GM19025 (cell line): ENCODE data around the gene PAK1IP1.
"Not testable (repeated sequence)": the region's sequence is repeated elsewhere in the genome, so short reads cannot be mapped to it uniquely, and the experiment has no call there.

Experiments
- ATAC-seq: cut with Tn5 transposase; IDR thresholded peaks from one replicate; pipeline ENCODE4 v1.9.1; 2021; ENCODE audit warnings: mild to moderate bottlenecking, low read depth, moderate library complexity; ENCODE audit not compliant: unreplicated experiment

Gene PAK1IP1

GRCh38 chr6:10690651-10691445, 3.9 kb upstream of the PAK1IP1 start:
- no peak for ATAC-seq

DNA sequence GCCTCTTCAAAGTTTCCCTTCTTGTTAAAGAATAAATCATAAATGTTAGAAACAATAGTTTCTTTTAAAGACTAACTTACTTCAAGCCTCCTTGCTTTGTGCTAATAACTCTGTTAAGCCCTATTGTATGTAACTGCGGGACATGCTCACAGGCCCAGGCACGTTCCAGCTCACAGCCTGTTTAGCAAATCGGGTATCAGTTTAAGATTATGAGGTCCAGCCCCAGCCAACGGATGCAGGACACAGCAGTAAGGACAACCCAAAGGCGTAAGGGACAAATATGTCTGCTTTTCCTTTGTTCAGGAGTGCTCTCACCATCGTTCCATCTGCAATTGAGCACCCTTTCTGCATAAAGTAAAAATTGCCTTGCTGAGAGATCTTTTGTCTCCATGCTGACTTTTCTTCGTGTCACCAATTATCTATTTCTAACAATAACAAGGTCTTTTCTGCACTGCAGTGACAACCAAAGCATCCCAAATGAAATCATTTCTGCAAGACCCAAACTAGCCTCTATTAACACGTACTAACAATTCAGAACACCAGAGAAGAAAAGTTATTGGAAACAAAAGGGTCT, 1.7 kb upstream of the PAK1IP1 start:
- ATAC-seq = no peak

- no peak for ATAC-seq
Observed at GRCh38 chr6:10695086-10695657, 400 bp downstream of the PAK1IP1 start.

DNA sequence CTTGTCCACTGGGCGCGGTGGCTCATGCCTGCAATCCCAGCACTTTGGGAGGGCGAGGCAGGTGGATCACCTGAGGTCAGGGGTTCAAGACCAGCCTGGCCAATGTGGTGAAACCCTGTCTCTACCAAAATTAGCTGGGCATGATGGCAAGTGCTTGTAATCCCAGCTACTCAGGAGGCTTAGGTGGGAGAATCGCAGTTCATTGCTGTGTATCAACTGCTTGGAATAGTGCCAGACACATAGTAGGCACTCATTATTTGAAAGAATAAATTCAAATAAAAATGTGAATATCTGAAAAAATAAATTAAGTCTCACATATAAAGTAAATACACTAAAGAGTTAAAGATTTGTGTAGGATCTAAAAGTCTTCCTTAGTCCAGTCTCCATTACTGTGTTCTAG, 1.9 kb downstream of the PAK1IP1 start:
- no peak for ATAC-seq

- no peak for ATAC-seq
Observed at GRCh38 chr6:10713962-10714361, 19.2 kb downstream of the PAK1IP1 start.

DNA sequence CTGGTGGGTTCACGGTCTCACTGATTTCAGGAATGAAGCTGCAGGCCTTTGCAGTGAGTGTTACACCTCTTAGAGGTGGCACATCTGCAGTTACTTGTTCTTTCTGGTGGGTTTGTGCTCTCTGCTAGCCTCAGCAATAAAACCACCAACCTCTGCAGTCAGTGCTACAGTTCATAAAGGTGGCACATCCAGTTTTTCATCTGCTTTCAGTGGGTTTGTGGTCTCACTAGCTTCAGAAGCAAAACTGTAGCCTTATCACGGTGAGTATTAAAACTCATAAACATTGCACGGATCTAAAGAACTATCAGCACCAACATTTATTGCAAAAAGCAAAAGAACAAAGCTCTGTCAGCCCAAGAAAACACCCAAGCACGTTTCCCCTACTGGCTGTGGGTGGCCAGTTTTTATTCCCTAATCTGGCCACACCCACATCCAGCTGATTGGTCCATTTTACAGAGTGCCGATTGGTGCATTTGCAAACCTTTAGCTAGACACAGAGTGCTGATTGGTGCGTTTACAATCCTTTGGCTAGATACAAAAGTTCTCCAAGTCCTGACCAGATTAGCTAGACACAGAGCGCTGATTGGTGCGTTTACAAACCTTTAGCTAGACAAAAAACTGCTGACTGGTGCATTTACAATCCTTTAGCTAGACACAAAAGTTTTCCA, 24.7 kb downstream of the PAK1IP1 start:
- ATAC-seq = no peak

DNA sequence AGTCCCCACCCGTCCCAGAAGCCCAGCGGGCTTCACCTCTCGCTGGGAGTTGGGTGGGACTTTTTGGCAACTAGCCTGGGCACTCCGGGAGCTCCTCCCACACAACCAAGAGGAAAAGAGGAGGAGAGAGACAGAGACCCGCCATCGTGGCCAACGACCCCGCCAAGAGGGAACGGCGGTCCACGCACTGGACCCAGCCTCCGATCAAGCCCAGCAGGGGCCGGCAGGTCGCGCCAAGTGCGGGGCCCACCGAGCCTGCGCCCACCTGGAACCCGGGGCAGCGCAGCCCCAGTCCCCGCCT, 25.1 kb downstream of the PAK1IP1 start:
- ATAC-seq = no peak

GRCh38 chr6:10720265-10720959, 25.6 kb downstream of the PAK1IP1 start:
- ATAC-seq = no peak

DNA sequence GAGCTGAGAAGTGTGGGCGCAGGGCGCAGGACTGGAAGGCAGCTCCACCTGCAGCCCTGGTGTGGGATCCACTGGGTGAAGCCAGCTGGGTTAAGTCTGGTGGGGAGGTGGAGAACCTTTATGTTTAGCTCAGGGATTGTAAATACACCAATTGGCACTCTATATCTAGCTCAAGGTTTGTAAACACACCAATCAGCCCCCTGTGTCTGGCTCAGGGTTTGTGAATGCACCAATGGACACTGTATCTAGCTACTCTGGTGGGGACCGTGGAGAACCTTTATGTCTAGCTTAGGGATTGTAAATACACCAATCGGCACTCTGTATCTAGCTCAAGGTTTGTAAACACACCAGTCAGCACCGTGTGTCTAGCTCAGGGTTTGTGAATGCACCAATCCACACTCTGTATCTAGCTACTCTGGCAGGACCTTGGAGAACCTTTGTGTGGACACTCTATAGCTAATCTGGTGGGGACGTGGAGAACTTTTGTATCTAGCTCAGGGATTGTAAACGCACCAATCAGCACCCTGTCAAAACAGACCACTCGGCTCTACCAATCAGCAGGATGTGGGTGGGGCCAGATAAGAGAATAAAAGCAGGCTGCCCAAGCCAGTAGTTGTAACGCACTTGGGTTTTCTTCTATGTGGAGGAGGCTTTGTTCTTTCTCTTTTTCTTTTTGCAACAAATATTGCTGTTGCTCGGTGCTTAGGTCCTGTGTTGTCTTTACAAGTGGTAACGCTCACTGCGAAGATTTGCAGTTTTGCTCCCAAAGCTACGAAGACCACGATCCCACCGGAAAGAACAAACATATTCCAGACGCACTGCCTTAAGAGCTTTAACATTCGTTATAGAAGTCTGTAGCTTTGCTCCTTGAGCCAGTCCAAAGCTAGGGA, 26.4 kb downstream of the PAK1IP1 start:
- not testable (repeated sequence) for ATAC-seq

DNA sequence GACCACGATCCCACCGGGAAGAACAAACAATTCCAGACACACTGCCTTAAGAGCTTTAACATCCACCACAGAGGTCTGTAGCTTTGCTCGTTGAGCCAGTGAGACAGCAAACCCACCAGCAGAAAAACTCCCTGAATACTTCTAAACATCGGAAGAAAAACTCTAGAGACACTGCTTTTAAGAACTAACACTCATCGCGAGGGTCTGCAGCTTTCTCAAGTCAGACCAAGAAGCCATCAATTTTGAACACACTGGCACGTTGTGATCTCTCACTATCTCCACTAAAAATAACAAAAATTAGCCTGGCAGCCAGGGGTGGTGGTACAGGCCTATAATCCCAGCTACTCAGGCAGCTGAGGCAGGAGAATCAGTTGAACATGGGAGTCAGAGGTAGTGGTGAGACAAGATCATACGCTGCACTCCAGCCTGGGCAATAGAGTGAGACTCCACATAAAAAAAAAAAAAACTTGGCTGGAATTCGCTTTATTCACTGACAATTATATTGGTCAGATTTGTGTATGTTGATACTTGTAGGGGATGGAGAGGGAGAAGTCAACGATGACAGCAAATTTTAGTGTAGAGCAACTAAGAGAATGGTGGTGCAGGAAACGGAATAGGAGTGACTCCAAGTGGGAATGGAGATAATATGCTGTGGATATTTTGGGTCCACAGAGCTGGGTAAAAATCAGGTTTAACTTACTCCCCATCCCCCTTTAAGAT, 27.2 kb downstream of the PAK1IP1 start:
- no peak for ATAC-seq

GRCh38 chr6:10722570-10722819, 27.7 kb downstream of the PAK1IP1 start:
- no peak for ATAC-seq

GRCh38 chr6:10722820-10723566, 28.2 kb downstream of the PAK1IP1 start, which contains the start of gene TMEM14C:
TMEM14C (plus strand) TSS chr6:10723070; CDS start chr6:10724614, 1,544 bp downstream.
- ATAC-seq = peak; percentile 98

DNA sequence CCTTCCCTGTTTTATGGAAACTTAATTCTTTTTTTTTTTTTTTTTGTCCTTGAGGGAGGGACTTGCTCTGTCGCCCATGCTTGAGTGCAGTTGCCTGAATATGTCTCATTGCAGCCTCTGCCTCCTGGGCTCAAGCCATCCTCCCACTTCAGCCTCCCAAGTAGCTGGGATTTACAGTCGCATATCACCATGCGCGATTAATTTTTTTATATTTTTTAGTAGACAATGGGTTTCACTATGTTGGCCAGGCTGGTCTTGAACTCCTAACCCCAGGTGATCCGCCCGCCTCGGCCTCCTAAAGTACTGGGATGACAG, 28.8 kb downstream of the PAK1IP1 start:
- ATAC-seq = no peak

GRCh38 chr6:10725044-10725443, 30.3 kb downstream of the PAK1IP1 start:
- ATAC-seq = no peak

- ATAC-seq = no peak
Observed at GRCh38 chr6:10725716-10726115, 30.9 kb downstream of the PAK1IP1 start.

- no peak for ATAC-seq
Observed at GRCh38 chr6:10730254-10730653, 35.5 kb downstream of the PAK1IP1 start.

DNA sequence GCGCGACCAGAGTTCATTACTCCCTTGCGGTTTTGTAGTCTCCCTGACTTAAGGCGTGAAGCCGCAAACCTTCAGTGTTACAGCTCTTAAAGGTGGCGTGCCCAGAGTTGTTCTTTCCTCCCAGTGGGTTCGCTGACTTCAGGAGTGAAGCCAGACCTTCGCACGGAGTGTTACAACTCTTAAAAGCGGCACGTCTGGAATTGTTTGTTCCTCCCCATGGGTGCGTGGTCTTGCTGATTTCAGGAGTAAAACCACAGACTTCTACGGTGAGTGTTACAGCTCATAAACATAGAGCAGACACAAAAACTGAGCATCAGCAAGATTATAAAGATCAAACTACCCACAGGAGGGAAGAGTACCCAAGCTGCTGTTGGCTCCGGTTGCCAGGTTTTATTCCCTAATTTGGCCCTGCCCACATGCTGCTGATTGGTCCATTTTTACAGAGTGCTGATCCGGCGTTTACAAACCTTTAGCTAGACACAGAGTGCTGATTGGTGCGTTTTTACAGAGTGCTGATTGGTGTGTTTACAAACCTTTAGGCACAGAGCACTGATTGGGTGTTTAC, 38.5 kb downstream of the PAK1IP1 start:
- no peak for ATAC-seq

GRCh38 chr6:10733863-10734262, 39.1 kb downstream of the PAK1IP1 start:
- ATAC-seq = no peak

DNA sequence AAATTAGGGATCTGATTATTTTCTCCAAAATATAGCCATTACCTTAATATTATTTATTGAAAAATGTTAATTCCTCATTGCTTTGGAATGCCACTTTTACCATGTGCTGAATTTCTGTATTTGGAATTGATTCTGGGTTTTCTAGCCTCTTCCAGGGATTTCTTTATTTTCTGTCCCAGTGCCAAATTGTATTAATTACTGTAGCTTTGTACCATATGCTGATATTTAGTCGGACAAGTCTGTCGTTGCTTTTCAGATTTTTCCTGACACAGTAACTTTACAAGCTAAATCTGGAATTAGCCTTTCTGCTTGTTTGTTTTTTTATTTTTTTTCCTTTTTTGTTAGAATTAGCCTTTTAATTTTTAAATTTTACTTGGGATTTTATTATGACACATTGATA, 42.0 kb downstream of the PAK1IP1 start:
- ATAC-seq = no peak
